Smooth muscle cell (in vitro differentiated cells): Measurements from ENCODE around the gene MCRIP1. TPM values are rescaled to one million over a fixed set of nuclear protein-coding genes. Genes with fewer than 3 reads are reported as not detected.
"Not testable (repeated sequence)": the region's sequence is repeated elsewhere in the genome, so short reads cannot be mapped to it uniquely, and the experiment has no call there.

Experiments used
- DNase-seq: peaks from one replicate; lab custom pipeline; 2025; ENCODE audit not compliant: unreplicated experiment; lab: John Stamatoyannopoulos, UW
- H2AFZ ChIP-seq: fragments of 200-600 bp; sonication (generic); 2 replicates; pipeline ENCODE4 v1.6.0; 2016; ENCODE audit warnings: antibody characterized with exemption, low read depth, mild to moderate bottlenecking
- H3F3A ChIP-seq: fragments of 200-600 bp; sonication (generic); 2 replicates; pipeline ENCODE4 v1.6.0; 2017; ENCODE audit warnings: antibody characterized with exemption, low read depth
- H3K27ac ChIP-seq: fragments of 200-600 bp; sonication (generic); 2 replicates; pipeline ENCODE4 v1.5.1; 2016; ENCODE audit warnings: low read depth, mild to moderate bottlenecking
- H3K27me3 ChIP-seq: fragments of 200-600 bp; sonication (generic); 2 replicates; pipeline ENCODE4 v1.6.1; 2016; ENCODE audit warnings: low read depth, mild to moderate bottlenecking
- H3K36me3 ChIP-seq: fragments of 200-600 bp; sonication (generic); 2 replicates; pipeline ENCODE4 v1.5.1; 2016; ENCODE audit warnings: low read depth
- H3K4me1 ChIP-seq: fragments of 200-600 bp; sonication (generic); 2 replicates; pipeline ENCODE4 v1.5.1; 2016; ENCODE audit warnings: low read depth
- H3K4me2 ChIP-seq: fragments of 200-600 bp; sonication (generic); 2 replicates; pipeline ENCODE4 v1.6.0; 2016; ENCODE audit warnings: mild to moderate bottlenecking
- H3K4me3 ChIP-seq: fragments of 200-600 bp; sonication (generic); 2 replicates; pipeline ENCODE4 v1.5.1; 2016; ENCODE audit warnings: mild to moderate bottlenecking
- H3K79me2 ChIP-seq: fragments of 200-600 bp; sonication (generic); 2 replicates; pipeline ENCODE4 v1.6.0; 2016; ENCODE audit warnings: low read depth, mild to moderate bottlenecking
- H3K9ac ChIP-seq: fragments of 200-600 bp; sonication (generic); 2 replicates; pipeline ENCODE4 v1.6.0; 2016; ENCODE audit warnings: low read depth
- H3K9me3 ChIP-seq: fragments of 200-600 bp; sonication (generic); replicated peaks from 2 replicates; pipeline ENCODE4 v1.5.1; 2016; ENCODE audit warnings: low read depth
- H4K20me1 ChIP-seq: fragments of 200-600 bp; sonication (generic); 2 replicates; pipeline ENCODE4 v1.6.0; 2016; ENCODE audit warnings: low read depth
- WGBS: methylation state at CpG from one replicate; pipeline ENCODE4 v1.1.7; 2016; ENCODE audit warnings: low lambda C conversion rate; 5-methylcytosine and 5-hydroxymethylcytosine counted together
- polyA plus RNA-seq: library from polyadenylated mRNA; unstranded; fragments of >200 nt; fragmentation: Nextera tagmentation; extraction: Ambion mirVana; gene quantifications from 2 replicates; pipeline ENCODE4 v1.2.1, GENCODE V29; 2016
- total RNA-seq: library from RNA; depleted of rRNA; stranded (reverse); fragments of >200 nt; gene quantifications from 2 replicates; pipeline ENCODE4 v1.2.3, GENCODE V29; 2014
- TF ChIP-seq, protein P1 (sequence below): fragments of 200-600 bp; sonication (generic); IDR thresholded peaks from 2 replicates; pipeline ENCODE4 v1.5.1; 2017; ENCODE audit warnings: borderline replicate concordance, mild to moderate bottlenecking, antibody characterized with exemption; ENCODE audit not compliant: insufficient read depth, poor library complexity, severe bottlenecking

Gene MCRIP1
- total and polyA plus RNA-seq, 2 experiments from 2014 or later: 85.1 to 208 TPM

DNA sequence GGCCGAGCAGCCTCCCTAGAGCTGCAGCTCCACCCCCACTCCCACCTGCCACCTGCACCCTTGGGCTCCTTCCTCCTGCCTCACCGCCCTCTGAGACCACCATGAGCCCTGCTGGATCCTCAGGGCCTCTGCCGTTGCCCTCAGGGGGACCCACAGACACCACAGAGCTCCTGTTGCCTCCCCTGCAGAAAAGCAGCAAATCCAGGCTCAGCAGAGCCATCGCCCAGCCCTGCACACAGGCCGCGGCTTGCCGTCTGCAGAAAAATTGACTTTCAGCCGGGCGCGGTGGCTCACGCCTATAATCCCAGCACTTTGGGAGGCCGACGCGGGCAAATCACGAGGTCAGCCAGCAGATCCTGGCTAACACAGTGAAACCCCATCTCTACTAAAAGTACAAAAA lies 8.8 kb upstream of the MCRIP1 start:
- no peaks in the 10 kb centered on the region for H3K4me1 ChIP-seq
- no peak overlapping the region for H3K9ac ChIP-seq
- H3K9me3 ChIP-seq: no peaks in the 10 kb centered on the region
- H3F3A ChIP-seq: peaks cover 54% of the 10 kb centered on the region
- H3K36me3 ChIP-seq: peaks cover 8% of the 10 kb centered on the region
- no peaks in the 10 kb centered on the region for H3K79me2 ChIP-seq
- peaks cover 49% of the 10 kb centered on the region for H4K20me1 ChIP-seq
- no peak overlapping the region for H3K27ac ChIP-seq
- TF ChIP-seq, protein P1, sequence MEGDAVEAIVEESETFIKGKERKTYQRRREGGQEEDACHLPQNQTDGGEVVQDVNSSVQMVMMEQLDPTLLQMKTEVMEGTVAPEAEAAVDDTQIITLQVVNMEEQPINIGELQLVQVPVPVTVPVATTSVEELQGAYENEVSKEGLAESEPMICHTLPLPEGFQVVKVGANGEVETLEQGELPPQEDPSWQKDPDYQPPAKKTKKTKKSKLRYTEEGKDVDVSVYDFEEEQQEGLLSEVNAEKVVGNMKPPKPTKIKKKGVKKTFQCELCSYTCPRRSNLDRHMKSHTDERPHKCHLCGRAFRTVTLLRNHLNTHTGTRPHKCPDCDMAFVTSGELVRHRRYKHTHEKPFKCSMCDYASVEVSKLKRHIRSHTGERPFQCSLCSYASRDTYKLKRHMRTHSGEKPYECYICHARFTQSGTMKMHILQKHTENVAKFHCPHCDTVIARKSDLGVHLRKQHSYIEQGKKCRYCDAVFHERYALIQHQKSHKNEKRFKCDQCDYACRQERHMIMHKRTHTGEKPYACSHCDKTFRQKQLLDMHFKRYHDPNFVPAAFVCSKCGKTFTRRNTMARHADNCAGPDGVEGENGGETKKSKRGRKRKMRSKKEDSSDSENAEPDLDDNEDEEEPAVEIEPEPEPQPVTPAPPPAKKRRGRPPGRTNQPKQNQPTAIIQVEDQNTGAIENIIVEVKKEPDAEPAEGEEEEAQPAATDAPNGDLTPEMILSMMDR: no peak
- H3K4me3 ChIP-seq: no peak overlapping the region
- H3K4me2 ChIP-seq: no peak overlapping the region
- no peak for DNase-seq
- 90% methylated on average over 15 of the region's 15 CpGs for WGBS
- H2AFZ ChIP-seq: no peak overlapping the region
- H3K27me3 ChIP-seq: no peaks in the 10 kb centered on the region

DNA sequence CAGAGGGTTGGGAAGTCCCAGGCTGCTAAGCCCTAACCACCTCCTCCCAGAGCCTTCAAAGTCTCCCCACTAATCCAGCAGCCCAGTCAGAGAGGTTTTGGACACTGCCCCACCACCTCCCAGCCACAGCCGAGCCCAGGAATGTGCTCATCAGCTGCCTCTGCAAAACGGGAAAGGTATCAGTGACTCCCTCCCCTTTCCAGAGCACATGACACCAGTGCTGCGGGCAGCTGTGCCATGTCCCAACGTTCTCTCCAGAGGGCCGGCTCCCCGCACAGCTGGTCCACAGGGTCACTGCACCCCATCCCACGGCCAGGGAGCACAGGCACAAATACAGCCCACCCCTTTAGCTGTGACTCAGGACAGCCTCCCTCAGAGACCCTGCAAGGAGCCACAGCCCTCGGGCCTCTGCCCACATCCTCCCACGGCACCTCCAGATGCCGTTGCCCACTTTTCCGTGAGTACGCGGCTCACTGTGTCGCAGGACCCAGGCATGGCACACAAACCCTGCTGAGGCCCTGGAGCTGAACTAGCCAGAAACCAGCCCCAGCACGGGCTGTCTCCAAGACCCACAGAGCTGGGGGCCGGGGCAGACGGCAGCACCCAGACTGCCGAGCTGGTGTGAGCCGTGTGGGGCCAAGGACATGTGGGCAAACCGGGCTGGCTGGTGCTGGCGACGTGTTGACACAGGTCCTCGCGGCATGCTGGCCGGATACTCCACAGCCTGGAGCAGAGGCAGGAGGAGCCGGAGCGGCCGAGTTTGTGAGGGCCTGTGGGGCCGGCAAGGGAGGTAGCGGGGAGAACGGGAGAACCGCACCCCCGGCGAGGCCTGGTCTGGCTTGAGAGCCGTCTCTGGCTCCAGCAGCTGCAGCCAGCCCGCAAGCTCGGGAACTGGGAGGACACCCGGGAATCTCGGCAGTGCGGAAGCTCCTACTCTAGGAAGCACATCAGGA lies 8.0 kb upstream of the MCRIP1 start:
- no peaks in the 10 kb centered on the region for H3K27me3 ChIP-seq
- no peaks in the 10 kb centered on the region for H3K79me2 ChIP-seq
- peak overlapping the region; percentile 52 for H3K27ac ChIP-seq
- peaks cover 41% of the 10 kb centered on the region for H4K20me1 ChIP-seq
- H3K4me2 ChIP-seq: no peak overlapping the region
- H3K9me3 ChIP-seq: no peaks in the 10 kb centered on the region
- no peaks in the 10 kb centered on the region for H3K4me1 ChIP-seq
- H3K4me3 ChIP-seq: no peak overlapping the region
- H2AFZ ChIP-seq: no peak overlapping the region
- H3K36me3 ChIP-seq: peaks cover 3% of the 10 kb centered on the region
- peaks cover 49% of the 10 kb centered on the region for H3F3A ChIP-seq
- no peak for DNase-seq
- WGBS: 71% methylated on average over 40 of the region's 40 CpGs
- H3K9ac ChIP-seq: no peak overlapping the region
- TF ChIP-seq, protein P1: no peak

GRCh38 chr17:81840059-81840458 lies 7.0 kb upstream of the MCRIP1 start:
- H3K9me3 ChIP-seq, H3K4me1 ChIP-seq, H3K79me2 ChIP-seq, DNase-seq, H3K9ac ChIP-seq, H3K27me3 ChIP-seq, H3K27ac ChIP-seq, H2AFZ ChIP-seq, H3K4me2 ChIP-seq, H3K36me3 ChIP-seq, H3K4me3 ChIP-seq: not testable (repeated sequence)
- 89% methylated on average over 5 of the region's 5 CpGs for WGBS
- Histone ChIP-seq H3F3A (peaks cover 38% of the 10 kb centered on the region), H4K20me1 (peaks cover 31% of the 10 kb centered on the region)

- no peak for DNase-seq
- Histone ChIP-seq H3K4me3 (no peak overlapping the region), H3K36me3 (no peaks in the 10 kb centered on the region), H3K4me2 (no peak overlapping the region), H3K9ac (no peak overlapping the region), H3K4me1 (no peaks in the 10 kb centered on the region), H3K79me2 (no peaks in the 10 kb centered on the region), H3K27ac (no peak overlapping the region), H3F3A (peaks cover 33% of the 10 kb centered on the region), H4K20me1 (peaks cover 23% of the 10 kb centered on the region), H2AFZ (no peak overlapping the region), H3K27me3 (no peaks in the 10 kb centered on the region), H3K9me3 (no peaks in the 10 kb centered on the region)
- 85% methylated on average over 15 of the region's 15 CpGs for WGBS
- TF ChIP-seq, protein P1: no peak
Measured at GRCh38 chr17:81839301-81839700, 6.2 kb upstream of the MCRIP1 start.
